ENCODE measurements around the gene AK8.

DNA sequence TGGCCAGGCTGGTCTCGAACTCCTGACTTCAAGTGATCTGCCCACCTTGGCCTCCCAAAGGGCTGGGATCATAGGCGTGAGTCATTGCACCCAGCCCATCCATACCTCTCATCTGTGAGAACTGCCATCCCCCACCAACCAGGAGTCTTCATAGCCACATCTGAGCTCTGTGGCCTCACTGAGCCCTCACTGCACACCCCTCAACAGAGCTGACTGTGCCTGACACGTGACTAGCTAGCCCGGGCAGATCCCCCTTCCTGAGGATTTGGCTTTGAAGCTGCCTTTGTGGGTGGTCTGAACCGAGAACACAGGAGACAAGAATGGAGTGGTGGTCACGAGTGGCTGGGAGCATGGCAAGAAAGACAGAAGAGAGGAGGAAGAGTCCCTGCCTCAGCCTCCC is 15.6 kb downstream of the AK8 start:
- TF ChIP-seq, protein P1, sequence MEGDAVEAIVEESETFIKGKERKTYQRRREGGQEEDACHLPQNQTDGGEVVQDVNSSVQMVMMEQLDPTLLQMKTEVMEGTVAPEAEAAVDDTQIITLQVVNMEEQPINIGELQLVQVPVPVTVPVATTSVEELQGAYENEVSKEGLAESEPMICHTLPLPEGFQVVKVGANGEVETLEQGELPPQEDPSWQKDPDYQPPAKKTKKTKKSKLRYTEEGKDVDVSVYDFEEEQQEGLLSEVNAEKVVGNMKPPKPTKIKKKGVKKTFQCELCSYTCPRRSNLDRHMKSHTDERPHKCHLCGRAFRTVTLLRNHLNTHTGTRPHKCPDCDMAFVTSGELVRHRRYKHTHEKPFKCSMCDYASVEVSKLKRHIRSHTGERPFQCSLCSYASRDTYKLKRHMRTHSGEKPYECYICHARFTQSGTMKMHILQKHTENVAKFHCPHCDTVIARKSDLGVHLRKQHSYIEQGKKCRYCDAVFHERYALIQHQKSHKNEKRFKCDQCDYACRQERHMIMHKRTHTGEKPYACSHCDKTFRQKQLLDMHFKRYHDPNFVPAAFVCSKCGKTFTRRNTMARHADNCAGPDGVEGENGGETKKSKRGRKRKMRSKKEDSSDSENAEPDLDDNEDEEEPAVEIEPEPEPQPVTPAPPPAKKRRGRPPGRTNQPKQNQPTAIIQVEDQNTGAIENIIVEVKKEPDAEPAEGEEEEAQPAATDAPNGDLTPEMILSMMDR (IDR thresholded peaks at IDR 0.05): no peak
- TF ChIP-seq POLR2A (IDR thresholded peaks at IDR 0.05) (no peak), POLR2AphosphoS5 (IDR thresholded peaks at IDR 0.05) (no peak), EP300 (IDR thresholded peaks at IDR 0.05; ENCODE audit: low read depth) (no peak)

All from transverse colon (tissue), 4 donors.